ENCODE results near the gene CEPT1.

DNA sequence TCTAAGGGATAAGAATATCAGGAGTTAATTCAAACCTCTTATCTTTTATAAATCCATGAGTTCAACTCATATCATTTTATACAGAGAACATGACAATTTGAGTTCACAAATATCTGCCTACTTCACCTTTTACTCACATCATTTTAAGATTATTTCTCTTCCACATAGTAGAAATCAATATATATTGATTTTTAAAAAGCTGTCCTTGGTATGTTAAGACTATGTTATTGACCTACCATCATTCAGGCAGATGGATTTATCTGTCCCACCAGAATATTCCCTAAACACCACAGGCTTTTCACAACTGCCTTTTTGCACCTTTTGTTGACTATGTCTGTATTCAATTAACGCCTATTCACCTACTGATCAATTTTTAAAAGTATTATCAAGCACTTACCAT lies 13.7 kb upstream of the CEPT1 start:
- TF ChIP-seq TAF1 (IDR thresholded peaks at IDR 0.05; ENCODE audit: borderline replicate concordance, low read depth, low read length) (no peak), POLR2A (IDR thresholded peaks at IDR 0.05; ENCODE audit: low read depth, low read length) (no peak)

All from GM12892 (cell line).